ENCODE measurements around the gene AJAP1.

GRCh38 chr1:4685523-4685865, 31.1 kb downstream of the AJAP1 start:
- no peak for TF ChIP-seq CTCF (conservative IDR thresholded peaks at IDR 0.05; ENCODE audit: low read length)
- no peak for TF ChIP-seq EZH2phosphoT487 (IDR thresholded peaks at IDR 0.05; ENCODE audit: borderline replicate concordance, low read depth, low read length)
